HepG2 (cell line): ENCODE measurements around the gene ACP1. TPM values are rescaled to one million over a fixed set of nuclear protein-coding genes. Genes with fewer than 3 reads are reported as not detected.

Experiments used
- AKAP8 ChIP-seq: sonication (generic); formaldehyde crosslinking; IDR thresholded peaks from 2 replicates; pipeline ENCODE4 v1.5.1; 2020; ENCODE audit warnings: mild to moderate bottlenecking, missing genetic modification reagents
- BRD4 ChIP-seq: sonication (generic); formaldehyde crosslinking; IDR thresholded peaks from 2 replicates; pipeline ENCODE4 v1.4.0; 2020; ENCODE audit warnings: missing genetic modification reagents
- CREB1 ChIP-seq, 2 experiments: fragments of 450-650 bp in 1 of 2; IDR thresholded peaks; 2 replicates each; pipeline ENCODE4 v1.6.1; 2016 to 2017; ENCODE audit warnings: control low read depth in 1 of 2, mild to moderate bottlenecking in 1 of 2, missing compliant biosample characterization in 1 of 2, missing genetic modification characterization in 1 of 2
- GATA4 ChIP-seq: sonication (generic); IDR thresholded peaks from 2 replicates; pipeline ENCODE4 v1.6.1; 2016; ENCODE audit warnings: antibody characterized with exemption, low read depth, borderline replicate concordance
- GLI4 ChIP-seq: sonication (generic); formaldehyde crosslinking; IDR thresholded peaks from 2 replicates; pipeline ENCODE4 v1.5.1; 2020; ENCODE audit warnings: missing genetic modification reagents, mild to moderate bottlenecking, moderate library complexity, borderline replicate concordance
- IRF9 ChIP-seq: sonication (generic); formaldehyde crosslinking; IDR thresholded peaks from 2 replicates; pipeline ENCODE4 v1.8.0; 2022; ENCODE audit warnings: missing genetic modification reagents, mild to moderate bottlenecking, borderline replicate concordance
- MXD1 ChIP-seq: sonication (generic); formaldehyde crosslinking; IDR thresholded peaks from 2 replicates; pipeline ENCODE4 v1.4.0; 2020; ENCODE audit warnings: mild to moderate bottlenecking, missing genetic modification reagents
- MZF1 ChIP-seq: sonication (generic); formaldehyde crosslinking; IDR thresholded peaks from 2 replicates; pipeline ENCODE4 v1.8.1; 2023; ENCODE audit warnings: mild to moderate bottlenecking, missing genetic modification reagents, borderline replicate concordance
- NCOA1 ChIP-seq: sonication (generic); formaldehyde crosslinking; IDR thresholded peaks from 2 replicates; pipeline ENCODE4 v1.9.0; 2021; ENCODE audit warnings: missing genetic modification reagents
- NRL ChIP-seq: sonication (generic); formaldehyde crosslinking; IDR thresholded peaks from 2 replicates; pipeline ENCODE4 v1.5.0; 2020; ENCODE audit warnings: missing genetic modification reagents, mild to moderate bottlenecking, moderate library complexity, borderline replicate concordance
- RARA ChIP-seq: IDR thresholded peaks from 2 replicates; pipeline ENCODE4 v1.6.1; 2016; ENCODE audit warnings: missing genetic modification reagents, missing compliant biosample characterization
- SP2 ChIP-seq: sonication (generic); formaldehyde crosslinking; IDR thresholded peaks from 2 replicates; pipeline ENCODE4 v1.5.1; 2020; ENCODE audit warnings: mild to moderate bottlenecking, missing genetic modification reagents
- THAP7 ChIP-seq: sonication (generic); formaldehyde crosslinking; IDR thresholded peaks from 2 replicates; pipeline ENCODE4 v1.8.1; 2023; ENCODE audit warnings: mild to moderate bottlenecking, missing genetic modification reagents
- ZFP41 ChIP-seq: sonication (generic); formaldehyde crosslinking; IDR thresholded peaks from 2 replicates; pipeline ENCODE4 v1.4.0; 2020; ENCODE audit warnings: mild to moderate bottlenecking, missing genetic modification reagents, borderline replicate concordance
- ZNF121 ChIP-seq: sonication (generic); formaldehyde crosslinking; IDR thresholded peaks from 2 replicates; pipeline ENCODE4 v1.5.0; 2020; ENCODE audit warnings: mild to moderate bottlenecking, missing genetic modification reagents
- ZNF317 ChIP-seq: sonication (generic); formaldehyde crosslinking; IDR thresholded peaks from 2 replicates; pipeline ENCODE4 v1.5.0; 2020; ENCODE audit warnings: mild to moderate bottlenecking, missing genetic modification reagents
- ZNF431 ChIP-seq: sonication (generic); formaldehyde crosslinking; IDR thresholded peaks from 2 replicates; pipeline ENCODE4 v1.9.0; 2022; ENCODE audit warnings: missing genetic modification reagents, low read depth, mild to moderate bottlenecking, borderline replicate concordance
- ZNF607 ChIP-seq: sonication (generic); formaldehyde crosslinking; IDR thresholded peaks from 2 replicates; pipeline ENCODE4 v1.5.1; 2020; ENCODE audit warnings: missing genetic modification reagents, mild to moderate bottlenecking, borderline replicate concordance
- ZNF652 ChIP-seq: IDR thresholded peaks from 2 replicates; pipeline ENCODE4 v1.6.1; 2016; ENCODE audit warnings: low read depth, borderline replicate concordance
- polyA plus RNA-seq, 8 experiments: library from polyadenylated mRNA; depleted of rRNA in 3 of 8; stranded (reverse) in 7 of 8; unstranded in 1 of 8; fragments of >200 nt; fragmentation: Illumina TruSeq in 4 of 8; extraction: Trizol in 4 of 8; gene quantifications; 2 replicates each; pipeline versions ENCODE4 v1.2.1 to v1.2.3, GENCODE V29; 2011 to 2016; ENCODE audit warnings: low read depth in 4 of 8, missing spikeins in 1 of 8, mixed read lengths in 1 of 8; ENCODE audit not compliant: insufficient read depth in 1 of 8
- total RNA-seq, 5 experiments: library from RNA; depleted of rRNA; stranded (reverse); fragments of >200 nt; fragmentation: Illumina TruSeq; extraction: Trizol; gene quantifications; 2 replicates each; pipeline ENCODE4 v1.2.3, GENCODE V29; 2016; ENCODE audit warnings: low read depth in 1 of 5
- TF ChIP-seq, protein P1 (sequence below): sonication (generic); formaldehyde crosslinking; IDR thresholded peaks from 2 replicates; pipeline ENCODE4 v1.5.1; 2020; ENCODE audit warnings: mild to moderate bottlenecking, missing genetic modification reagents
- TF ChIP-seq, protein P2 (sequence below): sonication (generic); formaldehyde crosslinking; conservative IDR thresholded peaks from 2 replicates; pipeline ENCODE4 v1.4.0; 2020; ENCODE audit warnings: missing genetic modification reagents
- TF ChIP-seq, protein P3 (sequence below): sonication (generic); formaldehyde crosslinking; IDR thresholded peaks from 2 replicates; pipeline ENCODE4 v1.5.0; 2020; ENCODE audit warnings: missing genetic modification reagents

The ACP1 gene
- total and polyA plus RNA-seq, 2 of the 13 experiments (the other 11 are each of a cell fraction or from before 2014, with no cell fraction given): 246 to 348 TPM

GRCh38 chr2:263022-263738 lies 1.6 kb upstream of the ACP1 start (continued):
- TF ChIP-seq, protein P1, sequence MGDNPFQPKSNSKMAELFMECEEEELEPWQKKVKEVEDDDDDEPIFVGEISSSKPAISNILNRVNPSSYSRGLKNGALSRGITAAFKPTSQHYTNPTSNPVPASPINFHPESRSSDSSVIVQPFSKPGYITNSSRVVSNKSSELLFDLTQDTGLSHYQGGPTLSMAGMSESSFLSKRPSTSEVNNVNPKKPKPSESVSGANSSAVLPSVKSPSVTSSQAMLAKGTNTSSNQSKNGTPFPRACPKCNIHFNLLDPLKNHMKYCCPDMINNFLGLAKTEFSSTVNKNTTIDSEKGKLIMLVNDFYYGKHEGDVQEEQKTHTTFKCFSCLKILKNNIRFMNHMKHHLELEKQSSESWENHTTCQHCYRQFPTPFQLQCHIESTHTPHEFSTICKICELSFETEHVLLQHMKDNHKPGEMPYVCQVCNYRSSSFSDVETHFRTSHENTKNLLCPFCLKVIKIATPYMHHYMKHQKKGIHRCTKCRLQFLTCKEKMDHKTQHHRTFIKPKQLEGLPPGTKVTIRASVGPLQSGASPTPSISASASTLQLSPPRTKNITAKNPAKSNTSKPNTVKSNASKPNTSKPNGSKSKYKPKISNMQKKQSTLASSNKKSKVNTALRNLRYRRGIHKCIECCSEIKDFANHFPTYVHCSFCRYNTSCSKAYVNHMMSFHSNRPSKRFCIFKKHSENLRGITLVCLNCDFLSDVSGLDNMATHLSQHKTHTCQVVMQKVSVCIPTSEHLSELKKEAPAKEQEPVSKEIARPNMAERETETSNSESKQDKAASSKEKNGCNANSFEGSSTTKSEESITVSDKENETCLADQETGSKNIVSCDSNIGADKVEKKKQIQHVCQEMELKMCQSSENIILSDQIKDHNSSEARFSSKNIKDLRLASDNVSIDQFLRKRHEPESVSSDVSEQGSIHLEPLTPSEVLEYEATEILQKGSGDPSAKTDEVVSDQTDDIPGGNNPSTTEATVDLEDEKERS: no peak
- TF ChIP-seq ZNF121 (CRISPR knock-in tag) (no peak), GATA4 (no peak), AKAP8 (no peak), SP2 (CRISPR knock-in tag) (no peak), NCOA1 (CRISPR knock-in tag) (no peak), GLI4 (CRISPR knock-in tag) (0 out of 2 replicates have a peak, but pooled peaks have one; percentile 16), ZNF317 (no peak), THAP7 (CRISPR knock-in tag) (no peak), BRD4 (CRISPR knock-in tag) (0 out of 2 replicates have a peak, but pooled peaks have one; percentile 32), NRL (CRISPR knock-in tag) (no peak), MXD1 (no peak), ZNF431 (CRISPR knock-in tag) (no peak), ZFP41 (CRISPR knock-in tag) (no peak), RARA (CRISPR knock-in tag) (no peak), ZNF652 (CRISPR knock-in tag) (no peak), MZF1 (no peak), ZNF607 (CRISPR knock-in tag) (no peak), IRF9 (0 out of 2 replicates have a peak, but pooled peaks have one; percentile 9), CREB1 (IDR thresholded peaks at IDR 0.05) (no peak), CREB1 (CRISPR knock-in tag; IDR thresholded peaks at IDR 0.05) (no peak)
- TF ChIP-seq, protein P2, sequence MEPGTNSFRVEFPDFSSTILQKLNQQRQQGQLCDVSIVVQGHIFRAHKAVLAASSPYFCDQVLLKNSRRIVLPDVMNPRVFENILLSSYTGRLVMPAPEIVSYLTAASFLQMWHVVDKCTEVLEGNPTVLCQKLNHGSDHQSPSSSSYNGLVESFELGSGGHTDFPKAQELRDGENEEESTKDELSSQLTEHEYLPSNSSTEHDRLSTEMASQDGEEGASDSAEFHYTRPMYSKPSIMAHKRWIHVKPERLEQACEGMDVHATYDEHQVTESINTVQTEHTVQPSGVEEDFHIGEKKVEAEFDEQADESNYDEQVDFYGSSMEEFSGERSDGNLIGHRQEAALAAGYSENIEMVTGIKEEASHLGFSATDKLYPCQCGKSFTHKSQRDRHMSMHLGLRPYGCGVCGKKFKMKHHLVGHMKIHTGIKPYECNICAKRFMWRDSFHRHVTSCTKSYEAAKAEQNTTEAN (CRISPR knock-in tag): no peak
- TF ChIP-seq, protein P3, sequence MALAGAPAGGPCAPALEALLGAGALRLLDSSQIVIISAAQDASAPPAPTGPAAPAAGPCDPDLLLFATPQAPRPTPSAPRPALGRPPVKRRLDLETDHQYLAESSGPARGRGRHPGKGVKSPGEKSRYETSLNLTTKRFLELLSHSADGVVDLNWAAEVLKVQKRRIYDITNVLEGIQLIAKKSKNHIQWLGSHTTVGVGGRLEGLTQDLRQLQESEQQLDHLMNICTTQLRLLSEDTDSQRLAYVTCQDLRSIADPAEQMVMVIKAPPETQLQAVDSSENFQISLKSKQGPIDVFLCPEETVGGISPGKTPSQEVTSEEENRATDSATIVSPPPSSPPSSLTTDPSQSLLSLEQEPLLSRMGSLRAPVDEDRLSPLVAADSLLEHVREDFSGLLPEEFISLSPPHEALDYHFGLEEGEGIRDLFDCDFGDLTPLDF: no peak
